SK-N-SH (cell line): ENCODE measurements around the gene OPCML. TPM values are rescaled to one million over a fixed set of nuclear protein-coding genes. Genes with fewer than 3 reads are reported as not detected.

Experiments used
- CTCF ChIA-PET: fragments of 300-600, 350-600 bp; formaldehyde crosslinking; extraction: SDS; loops from one replicate; lab custom pipeline; 2021; lab: Yijun Ruan, JAX
- POLR2A ChIA-PET: fragments of 350-600 bp; sonication (Branson Sonifier 250); formaldehyde crosslinking; extraction: SDS; loops from one replicate; lab custom pipeline; 2020; ENCODE audit warnings: antibody characterized with exemption, inconsistent platforms; lab: Yijun Ruan, JAX
- DNase-seq: peaks from one replicate; pipeline ENCODE4 v3.0.0; 2012
- H2AFZ ChIP-seq: fragments of 200-600 bp; sonication (generic); 2 replicates; pipeline ENCODE4 v1.8.1; 2016; ENCODE audit warnings: antibody characterized with exemption, mild to moderate bottlenecking, low read depth
- H3F3A ChIP-seq: fragments of 200-600 bp; sonication (generic); replicated peaks from 2 replicates; pipeline ENCODE3; 2016; ENCODE audit warnings: antibody characterized with exemption, mild to moderate bottlenecking; ENCODE audit not compliant: insufficient read depth
- H3K27ac ChIP-seq, 2 experiments: fragments of 200-500 bp in 1 of 2; fragments of 200-600 bp in 1 of 2; sonication (Bioruptor generic) in 1 of 2; sonication (generic), shearing (Covaris generic) in 1 of 2; 2 replicates each; pipeline versions ENCODE4 v1.5.1 to v1.6.1; 2014 to 2016; ENCODE audit warnings: low read depth in 2 of 2, inconsistent platforms in 1 of 2, low read length in 1 of 2, mild to moderate bottlenecking in 1 of 2, mixed read lengths in 1 of 2
- H3K27me3 ChIP-seq: fragments of 200-600 bp; sonication (generic), shearing (Covaris generic); 2 replicates; pipeline ENCODE4 v1.6.1; 2016; ENCODE audit warnings: mixed run types; ENCODE audit not compliant: insufficient read depth
- H3K36me3 ChIP-seq, 2 experiments: fragments of 200-500 bp in 1 of 2; fragments of 200-600 bp in 1 of 2; sonication (Bioruptor generic) in 1 of 2; sonication (generic) in 1 of 2; replicated peaks in 1 of 2; 2 replicates each; pipeline versions ENCODE3 to v1.5.1; 2014 to 2016; ENCODE audit warnings: low read length in 1 of 2, mild to moderate bottlenecking in 1 of 2; ENCODE audit not compliant: insufficient read depth in 2 of 2, control insufficient read depth in 1 of 2
- H3K4me1 ChIP-seq, 2 experiments: fragments of 200-500 bp in 1 of 2; fragments of 200-600 bp in 1 of 2; sonication (Bioruptor generic) in 1 of 2; sonication (generic), shearing (Covaris generic) in 1 of 2; 2 replicates each; pipeline versions ENCODE4 v1.5.1 to v1.6.1; 2014 to 2016; ENCODE audit warnings: low read depth in 1 of 2, low read length in 1 of 2, mixed run types in 1 of 2; ENCODE audit not compliant: insufficient read depth in 2 of 2, control insufficient read depth in 1 of 2
- H3K4me2 ChIP-seq: fragments of 200-600 bp; sonication (generic), shearing (Covaris generic); 2 replicates; pipeline ENCODE4 v1.6.1; 2017; ENCODE audit warnings: mixed run types
- H3K4me3 ChIP-seq, 2 experiments: fragments of 200-500 bp in 1 of 2; fragments of 200-600 bp in 1 of 2; sonication (Bioruptor generic) in 1 of 2; sonication (generic), shearing (Covaris generic) in 1 of 2; 2 replicates each; pipeline versions ENCODE4 v1.5.1 to v1.8.1; 2014 to 2016; ENCODE audit warnings: low read depth in 2 of 2, inconsistent platforms in 1 of 2, low read length in 1 of 2, mild to moderate bottlenecking in 1 of 2, mixed read lengths in 1 of 2, moderate library complexity in 1 of 2
- H3K79me2 ChIP-seq: fragments of 200-600 bp; sonication (generic); 2 replicates; pipeline ENCODE4 v1.8.1; 2017; ENCODE audit warnings: mild to moderate bottlenecking; ENCODE audit not compliant: insufficient read depth
- H3K9ac ChIP-seq: fragments of 200-600 bp; sonication (generic); 2 replicates; pipeline ENCODE4 v1.6.1; 2017; ENCODE audit warnings: mixed run types
- H3K9me2 ChIP-seq: fragments of 200-600 bp; sonication (generic); 2 replicates; pipeline ENCODE4 v1.6.1; 2017; ENCODE audit warnings: mixed run types
- H3K9me3 ChIP-seq: fragments of 200-600 bp; sonication (generic); 2 replicates; pipeline ENCODE4 v1.6.1; 2017; ENCODE audit warnings: mixed run types, mild to moderate bottlenecking, moderate library complexity
- H4K20me1 ChIP-seq: fragments of 200-600 bp; sonication (generic); 2 replicates; pipeline ENCODE4 v1.6.1; 2017; ENCODE audit warnings: mild to moderate bottlenecking, mixed run types; ENCODE audit not compliant: insufficient read depth
- CTCF ChIP-seq: fragments of 200-600 bp; sonication (generic); IDR thresholded peaks from 2 replicates; pipeline ENCODE4 v1.6.1; 2017; ENCODE audit warnings: antibody characterized with exemption, mild to moderate bottlenecking, moderate library complexity
- ELF1 ChIP-seq: IDR thresholded peaks from 2 replicates; pipeline ENCODE4 v1.4.0; 2012
- EP300 ChIP-seq, 2 experiments: IDR thresholded peaks; 2 replicates each; pipeline versions ENCODE4 v1.4.0 to v1.6.1; 2012; ENCODE audit warnings: borderline replicate concordance in 1 of 2, low read depth in 1 of 2, low read length in 1 of 2
- FOSL2 ChIP-seq: IDR thresholded peaks from 2 replicates; pipeline ENCODE4 v1.4.0; 2012; ENCODE audit warnings: low read depth, mild to moderate bottlenecking, moderate library complexity, borderline replicate concordance
- FOXJ3 ChIP-seq: sonication (generic); formaldehyde crosslinking; IDR thresholded peaks from 2 replicates; pipeline ENCODE4 v1.5.1; 2020; ENCODE audit warnings: mild to moderate bottlenecking, missing genetic modification reagents
- GABPA ChIP-seq: IDR thresholded peaks from 2 replicates; pipeline ENCODE4 v1.4.0; 2012; ENCODE audit warnings: low read depth, mild to moderate bottlenecking
- IRF3 ChIP-seq: fragments of 150-350 bp; IDR thresholded peaks from 2 replicates; pipeline ENCODE4 v1.6.1; 2016; ENCODE audit warnings: mild to moderate bottlenecking, low read depth, low read length
- MXI1 ChIP-seq: IDR thresholded peaks from 2 replicates; pipeline ENCODE4 v1.6.1; 2012; ENCODE audit warnings: mild to moderate bottlenecking, low read depth, low read length, improper control_type of control experiment
- PBX3 ChIP-seq: IDR thresholded peaks from 2 replicates; pipeline ENCODE4; 2012
- RAD21 ChIP-seq: IDR thresholded peaks from 2 replicates; pipeline ENCODE4 v1.6.1; 2012; ENCODE audit warnings: mild to moderate bottlenecking, low read length
- RFX5 ChIP-seq: IDR thresholded peaks from 2 replicates; pipeline ENCODE4 v1.6.1; 2012; ENCODE audit warnings: mild to moderate bottlenecking, improper control_type of control experiment, low read length
- TAF1 ChIP-seq: IDR thresholded peaks from 2 replicates; pipeline ENCODE4 v1.6.1; 2012; ENCODE audit warnings: low read depth, mild to moderate bottlenecking, low read length, moderate library complexity, borderline replicate concordance
- TCF12 ChIP-seq: IDR thresholded peaks from 2 replicates; pipeline ENCODE4 v1.4.0; 2012
- USF1 ChIP-seq: IDR thresholded peaks from 2 replicates; pipeline ENCODE4 v1.4.0; 2012; ENCODE audit warnings: low read depth, borderline replicate concordance
- YY1 ChIP-seq: IDR thresholded peaks from 2 replicates; pipeline ENCODE4 v1.4.0; 2012; ENCODE audit warnings: low read depth, mild to moderate bottlenecking
- WGBS: methylation state at CpG from one replicate; pipeline ENCODE4 v1.1.6; 2017; ENCODE audit warnings: low lambda C conversion rate; 5-methylcytosine and 5-hydroxymethylcytosine counted together
- polyA plus RNA-seq, 3 experiments: library from polyadenylated mRNA; depleted of rRNA; stranded (reverse); fragments of >200 nt; gene quantifications; 2 replicates each; pipeline ENCODE4 v1.2.3, GENCODE V29; 2012

Gene OPCML
- polyA plus RNA-seq, 1 of the 3 experiments (the other 2 are of a cell fraction), result not detected

- no peak for TF ChIP-seq ELF1
- TF ChIP-seq CTCF, result no peak
- no peak for TF ChIP-seq USF1
- TF ChIP-seq MXI1, result no peak
- no peak for TF ChIP-seq FOXJ3 (CRISPR knock-in tag)
- no peak for TF ChIP-seq GABPA
- TF ChIP-seq PBX3, result no peak
- TF ChIP-seq RFX5, result no peak
- no peak for TF ChIP-seq RAD21
- TF ChIP-seq FOSL2, result no peak
- no peak for TF ChIP-seq TCF12
- TF ChIP-seq IRF3, result no peak
- TF ChIP-seq YY1, result no peak
- no peak for TF ChIP-seq EP300 (IDR thresholded peaks at IDR 0.05; ENCODE audit: borderline replicate concordance in 1 of 2, low read depth in 1 of 2, low read length in 1 of 2)
- no peak for TF ChIP-seq TAF1
- no peaks in the 10 kb centered on the region for H4K20me1 ChIP-seq
- no peaks in the 10 kb centered on the region for H3K9me3 ChIP-seq
- no peak overlapping the region for H3K4me3 ChIP-seq
- no peak overlapping the region for H2AFZ ChIP-seq
- no peak overlapping the region for H3K27ac ChIP-seq
- POLR2A ChIA-PET, result no interaction called here
- 16% methylated on average over 2 of the region's 2 CpGs for WGBS
- no peaks in the 10 kb centered on the region for H3F3A ChIP-seq
- no peaks in the 10 kb centered on the region for H3K36me3 ChIP-seq
- no peaks in the 10 kb centered on the region for H3K79me2 ChIP-seq
- no peaks in the 10 kb centered on the region for H3K9me2 ChIP-seq
- no peak overlapping the region for H3K9ac ChIP-seq
- CTCF ChIA-PET, result interaction anchor here (0.9 to 1.1 kb wide), 2 partner anchors 15 to 332 kb away, joined by 3 read pairs; no protein-coding TSS in a partner anchor
- no peak for DNase-seq
- no peaks in the 10 kb centered on the region; a peak in 2 of 4 replicates for H3K4me1 ChIP-seq
- H3K4me2 ChIP-seq, result no peak overlapping the region
- H3K27me3 ChIP-seq, result no peaks in the 10 kb centered on the region
Measured at GRCh38 chr11:133388260-133388659, 144.0 kb downstream of the OPCML start.
